Esophagus squamous epithelium (tissue), 5 donors: Measurements from ENCODE around the gene MAP3K7. TPM values are rescaled to one million over a fixed set of nuclear protein-coding genes. Genes with fewer than 3 reads are reported as not detected.

ENCODE experiments used
- DNase-seq: peaks from one replicate; lab custom pipeline; 2025; lab: John Stamatoyannopoulos, UW
- H3K27ac ChIP-seq, 4 donors: fragments of 200-600 bp; sonication (generic); one replicate each; pipeline ENCODE4 v1.5.1; 2016 to 2019; ENCODE audit warnings: mild to moderate bottlenecking in 1 of 4
- H3K27me3 ChIP-seq, 4 donors: fragments of 200-600 bp; sonication (generic); 1 replicate in 3 of 4; 2 replicates in 1 of 4; pipeline versions ENCODE4 v1.5.1 to v1.6.0; 2017 to 2021; ENCODE audit warnings: antibody characterized with exemption in 1 of 4
- H3K36me3 ChIP-seq, 3 donors: fragments of 200-600 bp; sonication (generic); one replicate each; pipeline ENCODE4 v1.5.1; 2016 to 2019
- H3K4me1 ChIP-seq, 3 donors: fragments of 200-600 bp; sonication (generic); one replicate each; pipeline ENCODE4 v1.5.1; 2017 to 2019
- H3K4me3 ChIP-seq, 4 donors: fragments of 200-600 bp; sonication (generic); 1 replicate in 3 of 4; 2 replicates in 1 of 4; pipeline ENCODE4 v1.5.1; 2016 to 2019; ENCODE audit warnings: mild to moderate bottlenecking in 2 of 4, moderate library complexity in 1 of 4
- H3K9me3 ChIP-seq, 3 donors: fragments of 200-600 bp; sonication (generic); one replicate each; pipeline ENCODE4 v1.5.1; 2016 to 2019
- CTCF ChIP-seq, 6 experiments: fragments of 450-650 bp in 4 of 6; fragments of 200-600 bp in 2 of 6; sonication (generic) in 2 of 6; IDR thresholded peaks; one replicate each; pipeline ENCODE4 v1.5.1; 2016 to 2019; ENCODE audit warnings: antibody characterized with exemption in 6 of 6, mild to moderate bottlenecking in 4 of 6, moderate library complexity in 4 of 6
- POLR2A ChIP-seq, 4 donors: fragments of 450-650 bp; IDR thresholded peaks; one replicate each; pipeline ENCODE4 v1.6.1; 2017; ENCODE audit warnings: antibody characterized with exemption in 4 of 4, mild to moderate bottlenecking in 4 of 4, moderate library complexity in 3 of 4
- WGBS, 2 donors: methylation state at CpG; one replicate each; pipeline ENCODE4 v1.1.5; 2018; 5-methylcytosine and 5-hydroxymethylcytosine counted together
- intact Hi-C: fragments of 100-400 bp; cut with DNase I; formaldehyde crosslinking; loops from one replicate; pipeline ENCODE4 v1.15.0; 2022
- total RNA-seq, 4 donors: library from RNA; depleted of rRNA; stranded (reverse); fragments of >200 nt; gene quantifications; one replicate each; pipeline ENCODE4 v1.1.0, GENCODE V29; 2016
- donor health status: DM: yes; HTN: yes; CAD: no.

Gene MAP3K7
- total RNA-seq, 4 donors from 2014 or later, result 10.0 to 24.0 (median 17.2) TPM

GRCh38 chr6:90578894-90579549, 7.8 kb downstream of the MAP3K7 start:
- Histone ChIP-seq H3K4me1 (peaks cover 0 to 35% (median 4%) of the 10 kb centered on the region in 3 donors), H3K9me3 (no peaks in the 10 kb centered on the region), H3K4me3 (no peak overlapping the region), H3K27ac (no peak overlapping the region), H3K36me3 (peaks cover 0 to 15% (median 0%) of the 10 kb centered on the region in 3 donors), H3K27me3 (no peaks in the 10 kb centered on the region)
- 47 to 56% methylated on average over 1 of the region's 1 CpG for WGBS, 2 donors
- TF ChIP-seq POLR2A (IDR thresholded peaks at IDR 0.05), result no peak
- TF ChIP-seq CTCF (IDR thresholded peaks at IDR 0.05), result no peak
- intact Hi-C loops, result no loop called here
- no peak for DNase-seq

DNA sequence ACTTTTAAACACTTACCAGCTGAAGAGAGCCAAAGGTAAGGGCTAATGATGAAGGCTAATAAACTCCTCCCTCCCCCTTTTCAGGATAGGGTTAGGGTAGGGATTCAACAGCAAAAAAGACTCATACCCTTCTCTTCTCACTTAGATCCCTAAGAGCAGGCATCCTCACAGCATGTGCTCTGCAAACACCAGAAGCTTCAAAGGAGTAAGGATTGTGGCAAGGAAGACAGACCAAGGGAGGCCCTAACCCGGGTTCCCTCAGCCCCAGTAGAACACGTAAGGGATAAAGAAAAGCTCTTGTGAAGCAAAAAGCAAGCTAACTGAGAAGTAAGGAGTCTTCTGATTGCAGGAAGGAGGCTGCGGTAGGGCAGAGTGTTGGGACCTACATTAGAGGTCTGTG, 11.6 kb downstream of the MAP3K7 start:
- H3K36me3 ChIP-seq, result peaks cover 0 to 21% (median 0%) of the 10 kb centered on the region in 3 donors
- H3K4me1 ChIP-seq, result peaks cover 0 to 7% (median 0%) of the 10 kb centered on the region in 3 donors
- no peak overlapping the region for H3K4me3 ChIP-seq
- H3K9me3 ChIP-seq, result no peaks in the 10 kb centered on the region
- 64 to 79% methylated on average over 3 of the region's 3 CpGs for WGBS, 2 donors
- TF ChIP-seq CTCF (IDR thresholded peaks at IDR 0.05) (no peak), POLR2A (IDR thresholded peaks at IDR 0.05) (no peak)
- DNase-seq, result no peak
- H3K27ac ChIP-seq, result no peak overlapping the region
- H3K27me3 ChIP-seq, result no peaks in the 10 kb centered on the region
- intact Hi-C loops, result no loop called here

DNA sequence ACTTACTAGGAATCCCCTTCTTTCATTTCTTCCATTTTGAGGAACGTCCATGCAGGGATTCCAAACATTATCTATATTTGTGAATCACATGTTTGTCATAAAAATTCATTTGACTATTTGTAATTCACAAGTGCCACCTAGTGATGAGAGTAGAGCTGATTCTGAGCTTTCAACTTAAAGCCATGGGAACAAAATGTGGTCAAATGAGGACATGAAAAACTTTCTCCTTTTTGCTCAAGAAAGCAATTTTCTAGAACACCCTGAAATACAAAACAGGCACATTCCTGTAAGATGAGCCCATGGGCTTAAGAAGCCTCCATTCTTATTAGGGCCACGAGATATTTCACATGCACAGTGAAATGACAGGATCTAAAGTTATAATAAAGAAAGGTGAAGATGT, 12.3 kb downstream of the MAP3K7 start:
- intact Hi-C loops, result no loop called here
- no peaks in the 10 kb centered on the region for H3K27me3 ChIP-seq
- TF ChIP-seq POLR2A (IDR thresholded peaks at IDR 0.05) (no peak), CTCF (IDR thresholded peaks at IDR 0.05) (no peak)

DNA sequence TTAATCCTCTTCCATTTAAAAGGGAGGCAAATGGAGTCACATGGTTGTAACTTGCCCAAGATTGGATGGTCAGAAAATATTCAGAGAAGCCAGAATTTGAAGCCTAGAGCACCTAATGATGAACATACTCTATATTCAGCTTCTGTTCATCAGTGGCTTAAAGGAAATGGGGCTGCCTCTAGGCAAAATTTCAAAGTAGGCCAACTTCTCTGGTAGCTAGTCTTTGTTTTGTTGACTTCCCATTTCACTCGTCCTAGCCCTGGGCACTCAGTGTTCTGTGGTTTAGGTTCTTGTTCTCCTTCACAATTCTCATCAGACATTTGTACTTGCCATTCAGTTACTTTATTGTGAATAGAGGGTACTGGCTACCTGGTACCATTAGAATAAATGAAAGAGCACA, 13.2 kb downstream of the MAP3K7 start:
- no peaks in the 10 kb centered on the region for H3K9me3 ChIP-seq
- peaks cover 0 to 35% (median 0%) of the 10 kb centered on the region in 3 donors for H3K36me3 ChIP-seq
- H3K27ac ChIP-seq, result no peak overlapping the region
- H3K27me3 ChIP-seq, result no peaks in the 10 kb centered on the region
- WGBS, 2 donors, result 50 to 69% methylated on average over 1 of the region's 1 CpG
- H3K4me1 ChIP-seq, result peaks cover 0 to 7% (median 0%) of the 10 kb centered on the region in 3 donors
- no peak overlapping the region for H3K4me3 ChIP-seq
- intact Hi-C loops, result no loop called here
- DNase-seq, result no peak
- TF ChIP-seq POLR2A (IDR thresholded peaks at IDR 0.05), result no peak
- no peak for TF ChIP-seq CTCF (IDR thresholded peaks at IDR 0.05)

More for the DNA sequence above, 12.3 kb downstream of the MAP3K7 start:
- 45 to 61% methylated on average over 2 of the region's 2 CpGs for WGBS, 2 donors
- Histone ChIP-seq H3K27ac (no peak overlapping the region), H3K9me3 (no peaks in the 10 kb centered on the region), H3K36me3 (peaks cover 0 to 25% (median 0%) of the 10 kb centered on the region in 3 donors), H3K4me3 (no peak overlapping the region), H3K4me1 (peaks cover 0 to 7% (median 0%) of the 10 kb centered on the region in 3 donors)
- DNase-seq, result no peak

DNA sequence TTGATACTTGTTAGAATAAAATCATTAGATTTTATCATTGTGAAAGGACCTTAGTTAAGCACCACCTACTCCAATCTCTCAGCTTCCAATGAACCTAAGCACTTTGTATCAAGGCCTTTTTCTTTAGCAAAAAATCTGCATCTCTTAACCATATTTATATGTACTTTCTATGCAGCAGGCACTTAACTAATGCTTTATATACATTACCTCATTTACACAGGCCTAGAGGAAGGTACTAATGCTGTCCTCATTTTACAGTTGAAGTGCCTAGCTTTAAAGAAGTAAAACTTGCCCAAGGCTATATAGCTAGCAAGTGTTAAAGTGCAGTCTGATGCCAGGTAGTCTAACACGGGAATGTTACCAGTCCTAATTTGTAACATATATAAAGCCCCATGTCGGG, 14.0 kb downstream of the MAP3K7 start:
- intact Hi-C loops, result no loop called here
- 54 to 74% methylated on average over 2 of the region's 2 CpGs for WGBS, 2 donors
- H3K4me3 ChIP-seq, result no peak overlapping the region
- no peaks in the 10 kb centered on the region for H3K9me3 ChIP-seq
- no peak for DNase-seq
- H3K4me1 ChIP-seq, result no peaks in the 10 kb centered on the region
- no peaks in the 10 kb centered on the region for H3K27me3 ChIP-seq
- no peak for TF ChIP-seq CTCF (IDR thresholded peaks at IDR 0.05)
- no peak for TF ChIP-seq POLR2A (IDR thresholded peaks at IDR 0.05)
- H3K36me3 ChIP-seq, result peaks cover 0 to 36% (median 0%) of the 10 kb centered on the region in 3 donors
- no peak overlapping the region for H3K27ac ChIP-seq
